Natural killer cell (primary cell): Measurements from ENCODE around the gene MINDY1. TPM values are rescaled to one million over a fixed set of nuclear protein-coding genes. Genes with fewer than 3 reads are reported as not detected.

Source experiments
- ATAC-seq, 3 donors: fragments of 150-1000 bp in 2 of 3; fragments of 200-7000 bp in 1 of 3; cut with Tn5 transposase; 1 replicate in 1 of 3; 2 replicates in 2 of 3; pipeline ENCODE4 v1.10.0; 2021; ENCODE audit warnings: mild to moderate bottlenecking in 2 of 3, moderate library complexity in 2 of 3
- DNase-seq, 2 donors: peaks; one replicate each; pipeline versions ENCODE4 v3.0.0 to v3.0.0-alpha.2; 2013 to 2021; ENCODE audit warnings: mixed read lengths in 1 of 2
- H3K27ac ChIP-seq: one replicate; pipeline ENCODE4 v1.5.1; 2013; ENCODE audit warnings: mild to moderate bottlenecking, low read length
- H3K27me3 ChIP-seq: one replicate; pipeline ENCODE4 v1.6.1; 2013; ENCODE audit warnings: low read length; ENCODE audit not compliant: control insufficient read depth, insufficient read depth
- H3K36me3 ChIP-seq: one replicate; pipeline ENCODE4 v1.6.1; 2013; ENCODE audit warnings: low read length; ENCODE audit not compliant: control insufficient read depth, insufficient read depth
- H3K4me1 ChIP-seq: one replicate; pipeline ENCODE4 v1.6.1; 2013; ENCODE audit warnings: low read length; ENCODE audit not compliant: control insufficient read depth, insufficient read depth
- H3K4me3 ChIP-seq: one replicate; pipeline ENCODE4 v1.5.1; 2013; ENCODE audit warnings: low read length
- H3K9me3 ChIP-seq: one replicate; pipeline ENCODE4 v1.6.1; 2013; ENCODE audit warnings: low read length; ENCODE audit not compliant: control insufficient read depth, insufficient read depth
- H3K27ac Mint-ChIP-seq, 2 donors: one replicate each; pipeline ENCODE4 v1.8.0; 2022; ENCODE audit warnings: mild to moderate bottlenecking in 2 of 2, mixed read lengths in 2 of 2, moderate library complexity in 1 of 2
- H3K27me3 Mint-ChIP-seq, 2 donors: one replicate each; pipeline ENCODE4 v1.8.0; 2022; ENCODE audit warnings: low read depth in 2 of 2, mixed read lengths in 2 of 2
- H3K36me3 Mint-ChIP-seq: one replicate; pipeline ENCODE4 v1.8.0; 2022; ENCODE audit warnings: mixed read lengths
- H3K4me1 Mint-ChIP-seq, 2 donors: one replicate each; pipeline ENCODE4 v1.8.0; 2022; ENCODE audit warnings: mixed read lengths in 2 of 2
- H3K4me3 Mint-ChIP-seq: one replicate; pipeline ENCODE4 v1.8.0; 2022; ENCODE audit warnings: mild to moderate bottlenecking, moderate library complexity, mixed read lengths
- H3K9me3 Mint-ChIP-seq, 2 donors: one replicate each; pipeline ENCODE4 v1.8.0; 2022; ENCODE audit warnings: mixed read lengths in 2 of 2
- WGBS: methylation state at CpG from one replicate; pipeline ENCODE4 v1.1.7; 2013; ENCODE audit warnings: missing lambda C conversion rate; ENCODE audit not compliant: insufficient coverage; 5-methylcytosine and 5-hydroxymethylcytosine counted together
- intact Hi-C: fragments of 100-400 bp; cut with micrococcal nuclease; formaldehyde crosslinking; loops from one replicate; pipeline ENCODE4 v1.14.2; 2022
- total RNA-seq, 4 donors: library from RNA; stranded (reverse); fragments of 120-200 nt in 1 of 4; gene quantifications; one replicate each; pipeline versions ENCODE4 v1.2.3 to v1.2.4, GENCODE V29; 2013 to 2022
- TF ChIP-seq, protein P1 (sequence below): fragments of 200-600 bp; IDR thresholded peaks from one replicate; pipeline ENCODE4 v1.8.0; 2022; ENCODE audit warnings: antibody characterized with exemption

The MINDY1 gene
- total RNA-seq, 3 donors from 2014 or later (not counting 1 experiment from before 2014, with no cell fraction given): 14.0 to 15.6 (median 15.2) TPM

DNA sequence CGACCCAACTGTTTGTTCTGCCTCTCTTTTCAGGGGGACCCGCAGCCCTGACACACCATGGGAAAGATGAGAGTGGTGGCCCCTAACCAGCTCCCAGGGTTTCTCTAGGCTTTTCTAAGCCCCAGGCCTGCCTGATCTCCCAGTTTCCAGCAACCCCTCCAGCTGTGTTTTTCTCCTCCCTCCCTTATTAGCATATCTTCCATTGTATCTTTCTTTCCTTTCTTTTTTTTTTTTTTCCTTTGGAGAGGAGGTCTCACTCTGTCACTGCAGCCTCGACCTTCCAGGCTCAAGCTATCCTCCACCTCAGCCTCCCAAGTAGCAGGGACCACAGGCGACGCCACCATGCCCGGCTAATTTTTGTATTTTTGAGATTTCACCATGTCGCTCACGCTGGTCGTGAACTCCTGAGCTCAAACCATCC lies 30.3 kb downstream of the MINDY1 start:
- Mint-ChIP-seq H3K27ac (peak overlapping the region; percentile 82 to 94), H3K4me3 (peak overlapping the region; percentile 82), H3K36me3 (no peaks in the 10 kb centered on the region), H3K27me3 (no peaks in the 10 kb centered on the region), H3K4me1 (peaks cover 42 to 43% of the 10 kb centered on the region in 2 donors), H3K9me3 (no peaks in the 10 kb centered on the region)
- intact Hi-C loops: loop anchor here (5.0 kb wide), 1 partner anchor 181 kb away; the partner anchor contains the start of gene TNFAIP8L2
- 91% methylated on average over 9 of the region's 9 CpGs for WGBS
- Histone ChIP-seq H3K27ac (no peak overlapping the region), H3K4me1 (peaks cover 67% of the 10 kb centered on the region), H3K4me3 (no peak overlapping the region), H3K9me3 (no peaks in the 10 kb centered on the region), H3K27me3 (no peaks in the 10 kb centered on the region), H3K36me3 (no peaks in the 10 kb centered on the region)
- DNase-seq: no peak
- TF ChIP-seq, protein P1, sequence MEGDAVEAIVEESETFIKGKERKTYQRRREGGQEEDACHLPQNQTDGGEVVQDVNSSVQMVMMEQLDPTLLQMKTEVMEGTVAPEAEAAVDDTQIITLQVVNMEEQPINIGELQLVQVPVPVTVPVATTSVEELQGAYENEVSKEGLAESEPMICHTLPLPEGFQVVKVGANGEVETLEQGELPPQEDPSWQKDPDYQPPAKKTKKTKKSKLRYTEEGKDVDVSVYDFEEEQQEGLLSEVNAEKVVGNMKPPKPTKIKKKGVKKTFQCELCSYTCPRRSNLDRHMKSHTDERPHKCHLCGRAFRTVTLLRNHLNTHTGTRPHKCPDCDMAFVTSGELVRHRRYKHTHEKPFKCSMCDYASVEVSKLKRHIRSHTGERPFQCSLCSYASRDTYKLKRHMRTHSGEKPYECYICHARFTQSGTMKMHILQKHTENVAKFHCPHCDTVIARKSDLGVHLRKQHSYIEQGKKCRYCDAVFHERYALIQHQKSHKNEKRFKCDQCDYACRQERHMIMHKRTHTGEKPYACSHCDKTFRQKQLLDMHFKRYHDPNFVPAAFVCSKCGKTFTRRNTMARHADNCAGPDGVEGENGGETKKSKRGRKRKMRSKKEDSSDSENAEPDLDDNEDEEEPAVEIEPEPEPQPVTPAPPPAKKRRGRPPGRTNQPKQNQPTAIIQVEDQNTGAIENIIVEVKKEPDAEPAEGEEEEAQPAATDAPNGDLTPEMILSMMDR: no peak
- no peak for ATAC-seq

DNA sequence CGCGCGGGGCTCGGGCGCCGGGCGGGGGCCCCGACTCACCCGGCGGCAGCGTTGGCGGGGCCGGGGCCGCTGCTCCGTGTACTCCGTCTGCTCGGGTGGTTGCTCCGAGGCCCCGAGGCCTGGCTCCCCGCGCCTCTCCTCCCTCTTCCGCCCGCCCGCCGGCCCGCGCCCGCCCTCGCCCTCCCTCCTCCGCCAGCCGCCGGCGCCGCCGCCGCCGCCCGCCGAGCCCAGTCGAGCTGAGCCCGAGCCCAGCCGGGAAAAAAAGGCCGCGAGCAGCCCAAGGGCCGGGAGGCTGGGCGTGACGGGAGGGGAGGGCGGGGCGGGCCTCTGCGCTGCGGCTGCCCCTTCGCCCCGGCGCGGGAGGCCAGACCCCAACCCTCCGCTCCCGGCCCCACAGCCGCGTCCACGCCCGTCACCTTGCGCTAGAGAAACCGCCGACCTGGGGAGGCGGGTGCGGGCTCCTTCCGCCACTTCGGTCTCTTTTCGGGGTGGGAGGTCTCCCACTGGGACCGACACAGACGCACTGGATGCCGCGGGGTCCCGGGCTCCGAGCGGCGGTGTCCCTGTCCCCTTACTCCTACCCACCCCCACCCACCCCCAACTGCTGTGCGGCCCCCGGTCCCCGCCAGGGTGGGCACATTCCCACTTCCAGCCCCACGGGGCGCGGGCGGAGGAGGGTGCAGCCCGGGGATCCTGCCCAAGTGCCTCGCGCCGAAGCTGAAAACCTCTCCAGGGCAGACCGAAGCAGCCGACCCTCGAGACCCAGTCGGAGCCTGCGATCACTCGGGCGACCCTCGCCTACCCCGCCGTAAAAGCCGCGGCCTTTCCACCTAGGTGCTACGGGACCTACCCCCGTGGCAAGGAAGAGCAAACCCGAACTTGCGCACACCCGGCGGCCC lies 31.9 kb downstream of the MINDY1 start, which contains the start of gene CERS2:
CERS2 (minus strand) TSS at position 256 of the 899 bp plus-strand sequence. CDS start 5,745 bp downstream, outside the sequence.
- no peaks in the 10 kb centered on the region for H3K36me3 ChIP-seq
- peaks cover 72% of the 10 kb centered on the region for H3K4me1 ChIP-seq
- peak; percentile 69 to 83 (median 80) for ATAC-seq
- H3K4me3 ChIP-seq: peak within 1 kb of the TSS; percentile 86
- no peaks in the 10 kb centered on the region for H3K27me3 ChIP-seq
- Mint-ChIP-seq H3K4me3 (peak within 1 kb of the TSS; percentile 86), H3K9me3 (no peaks in the 10 kb centered on the region), H3K27me3 (no peaks in the 10 kb centered on the region), H3K36me3 (no peaks in the 10 kb centered on the region), H3K4me1 (peaks cover 55 to 57% of the 10 kb centered on the region in 2 donors), H3K27ac (peak within 1 kb of the TSS; percentile 86 to 88)
- peak within 1 kb of the TSS; percentile 70 for H3K27ac ChIP-seq
- TF ChIP-seq, protein P1: no peak
- intact Hi-C loops: loop anchor here (5.0 kb wide), 1 partner anchor 182 kb away; the partner anchor contains the start of gene TNFAIP8L2
- H3K9me3 ChIP-seq: no peaks in the 10 kb centered on the region
- DNase-seq: peak; percentile 71 to 88
- WGBS: 4% methylated on average over 106 of the region's 106 CpGs

DNA sequence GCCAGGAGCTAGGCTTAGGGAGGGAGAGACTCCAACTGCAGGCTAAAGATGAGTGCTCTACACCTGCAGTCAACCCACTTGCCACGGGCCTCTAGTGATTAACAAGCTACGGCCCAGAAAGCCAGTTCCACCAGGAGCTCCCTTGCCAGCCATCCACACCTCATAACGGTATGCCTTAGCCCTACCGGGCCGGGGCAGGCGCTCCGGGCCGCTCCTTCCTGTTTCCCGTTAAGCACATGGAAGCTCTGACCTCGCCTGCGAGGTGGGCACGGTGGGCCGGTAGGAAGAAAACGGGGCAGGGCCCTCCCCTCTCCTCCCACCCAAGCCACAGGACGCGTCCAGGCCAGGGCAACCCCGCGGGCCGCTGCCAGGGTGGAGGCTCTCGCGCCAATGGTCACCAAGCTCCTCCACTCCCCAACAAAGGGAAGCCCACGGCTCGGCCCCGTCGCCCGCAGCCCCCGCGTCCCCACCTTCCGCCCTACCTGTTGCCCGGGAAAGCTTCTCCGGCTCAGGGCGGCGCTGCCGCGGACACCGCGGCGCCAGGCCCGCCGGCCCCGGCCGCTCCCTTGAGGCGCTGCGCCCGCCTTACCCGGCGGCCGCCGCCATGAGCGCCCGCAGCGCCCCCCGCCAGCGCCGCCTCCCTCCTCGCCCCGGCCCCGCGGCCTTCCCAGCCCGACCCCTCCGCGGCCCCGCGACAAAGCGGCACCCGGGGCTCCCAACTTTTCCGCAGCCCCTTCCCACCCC lies 32.7 kb downstream of the MINDY1 start:
- intact Hi-C loops: no loop called here
- DNase-seq: peak; percentile 25 to 62
- Histone ChIP-seq H3K36me3 (no peaks in the 10 kb centered on the region), H3K4me3 (peak overlapping the region; percentile 86), H3K27ac (peak overlapping the region; percentile 70), H3K27me3 (no peaks in the 10 kb centered on the region), H3K9me3 (no peaks in the 10 kb centered on the region), H3K4me1 (peaks cover 66% of the 10 kb centered on the region)
- H3K27ac Mint-ChIP-seq: peak overlapping the region; percentile 86 to 88
- peak; percentile 34 to 59 (median 56) for ATAC-seq
- TF ChIP-seq, protein P1: no peak
- WGBS: under 1% methylated on average over 67 of the region's 67 CpGs
- peak overlapping the region; percentile 86 for H3K4me3 Mint-ChIP-seq
- no peaks in the 10 kb centered on the region for H3K9me3 Mint-ChIP-seq
- peaks cover 55 to 57% of the 10 kb centered on the region in 2 donors for H3K4me1 Mint-ChIP-seq
- H3K27me3 Mint-ChIP-seq: no peaks in the 10 kb centered on the region
- H3K36me3 Mint-ChIP-seq: no peaks in the 10 kb centered on the region
